Astrocyte (in vitro differentiated cells and primary cell): ENCODE results near the gene PIK3C2G.

Experiments
- CTCF ChIP-seq: IDR thresholded peaks from 2 replicates; pipeline ENCODE4 v1.5.1; 2011; ENCODE audit warnings: low read depth, mild to moderate bottlenecking, inconsistent platforms, low read length, moderate library complexity; ENCODE audit not compliant: insufficient read depth
- EZH2 ChIP-seq: IDR thresholded peaks from 2 replicates; pipeline ENCODE4 v1.6.1; 2012; ENCODE audit warnings: mild to moderate bottlenecking, low read length, inconsistent platforms; ENCODE audit not compliant: insufficient read depth

GRCh38 chr12:18462442-18462841 is 201.1 kb downstream of the PIK3C2G start:
- TF ChIP-seq CTCF = no peak
- TF ChIP-seq EZH2 = no peak
